IMR-90 (cell line): ENCODE measurements around the gene BTG4. TPM values are rescaled to one million over a fixed set of nuclear protein-coding genes. Genes with fewer than 3 reads are reported as not detected.

Experiments used
- ATAC-seq: fragments of 200-7000 bp; cut with Tn5 transposase; 2 replicates; pipeline ENCODE4 v1.9.1; 2020; ENCODE audit warnings: low read depth, mild to moderate bottlenecking, moderate library complexity
- BruUV-seq: library from RNA; stranded (reverse); fragments of 400-500 nt; replicated peaks from 2 replicates; lab custom pipeline; 2021; lab: Mats Ljungman, UMichigan
- CTCF ChIA-PET: fragments of 300-600 bp; formaldehyde crosslinking; extraction: SDS; loops from one replicate; lab custom pipeline; 2021; ENCODE audit warnings: antibody characterized with exemption; lab: Yijun Ruan, JAX
- POLR2A ChIA-PET: fragments of 300-600 bp; sonication (Branson Sonifier 250); formaldehyde crosslinking; loops from one replicate; lab custom pipeline; 2022; ENCODE audit warnings: antibody characterized with exemption; ENCODE audit not compliant: unreplicated experiment; lab: Charles Lee
- DNase-seq: peaks from one replicate; pipeline ENCODE4 v3.0.0; 2013
- H2AFZ ChIP-seq: replicated peaks from 2 replicates; pipeline ENCODE3; 2013; ENCODE audit warnings: low read length, mild to moderate bottlenecking; ENCODE audit not compliant: poor library complexity
- H2AK5ac ChIP-seq: 2 replicates; pipeline ENCODE4 v1.6.1; 2013; ENCODE audit warnings: low read depth, low read length, inconsistent platforms
- H2AK9ac ChIP-seq: replicated peaks from 2 replicates; pipeline ENCODE3; 2013; ENCODE audit warnings: mild to moderate bottlenecking, low read depth, low read length, moderate library complexity; ENCODE audit not compliant: poor library complexity
- H2BK120ac ChIP-seq: 2 replicates; pipeline ENCODE4 v1.6.1; 2013; ENCODE audit warnings: low read depth, low read length, inconsistent platforms
- H2BK15ac ChIP-seq: 3 replicates; pipeline ENCODE4 v1.6.1; 2013; ENCODE audit warnings: low read depth, low read length, inconsistent platforms
- H2BK20ac ChIP-seq: 2 replicates; pipeline ENCODE4 v1.6.1; 2013; ENCODE audit warnings: low read depth, mild to moderate bottlenecking, inconsistent platforms, low read length, moderate library complexity
- H2BK5ac ChIP-seq: 2 replicates; pipeline ENCODE4 v1.6.1; 2013; ENCODE audit warnings: mild to moderate bottlenecking, low read depth, low read length, inconsistent platforms; ENCODE audit not compliant: poor library complexity, severe bottlenecking
- H3K14ac ChIP-seq: replicated peaks from 2 replicates; pipeline ENCODE4 v1.6.1; 2013; ENCODE audit warnings: low read depth, low read length, inconsistent platforms
- H3K18ac ChIP-seq: 2 replicates; pipeline ENCODE4 v1.6.1; 2013; ENCODE audit warnings: low read depth, low read length, control low read depth
- H3K23ac ChIP-seq: 2 replicates; pipeline ENCODE4 v1.6.1; 2013; ENCODE audit warnings: low read depth, low read length, inconsistent platforms
- H3K27ac ChIP-seq: 2 replicates; pipeline ENCODE4 v1.5.1; 2013; ENCODE audit warnings: mild to moderate bottlenecking, control low read depth, low read length; ENCODE audit not compliant: insufficient read depth
- H3K27me3 ChIP-seq: 2 replicates; pipeline ENCODE4 v1.6.1; 2013; ENCODE audit warnings: low read length; ENCODE audit not compliant: control insufficient read depth, insufficient read depth
- H3K36me3 ChIP-seq: 2 replicates; pipeline ENCODE4 v1.6.1; 2013; ENCODE audit warnings: low read length, mixed read lengths; ENCODE audit not compliant: control insufficient read depth, insufficient read depth
- H3K4ac ChIP-seq: 2 replicates; pipeline ENCODE4 v1.6.1; 2013; ENCODE audit warnings: low read depth, low read length, inconsistent platforms
- H3K4me1 ChIP-seq: 2 replicates; pipeline ENCODE4 v1.6.1; 2013; ENCODE audit warnings: low read length, mixed read lengths; ENCODE audit not compliant: control insufficient read depth, insufficient read depth
- H3K4me2 ChIP-seq: 2 replicates; pipeline ENCODE4 v1.6.1; 2013; ENCODE audit warnings: low read depth, mild to moderate bottlenecking, control low read depth, low read length, moderate library complexity
- H3K4me3 ChIP-seq: 2 replicates; pipeline ENCODE4 v1.5.1; 2013; ENCODE audit warnings: low read depth, mild to moderate bottlenecking, control low read depth, low read length, moderate library complexity; ENCODE audit not compliant: insufficient read depth
- H3K56ac ChIP-seq: 2 replicates; pipeline ENCODE4 v1.6.1; 2013; ENCODE audit warnings: low read length, inconsistent platforms; ENCODE audit not compliant: insufficient read depth; ENCODE audit errors: extremely low read depth
- H3K79me1 ChIP-seq, 2 experiments: 2 replicates each; pipeline ENCODE4 v1.6.1; 2013; ENCODE audit warnings: low read length in 2 of 2, inconsistent platforms in 1 of 2, low read depth in 1 of 2
- H3K9ac ChIP-seq: 2 replicates; pipeline ENCODE4 v1.6.1; 2013; ENCODE audit warnings: low read depth, low read length, control low read depth
- H3K9me1 ChIP-seq: 2 replicates; pipeline ENCODE4 v1.6.1; 2013; ENCODE audit warnings: low read length, inconsistent platforms; ENCODE audit not compliant: insufficient read depth
- H3K9me3 ChIP-seq: 2 replicates; pipeline ENCODE4 v1.6.1; 2013; ENCODE audit warnings: low read length; ENCODE audit not compliant: control insufficient read depth, insufficient read depth
- H4K20me1 ChIP-seq: 2 replicates; pipeline ENCODE4 v1.6.1; 2013; ENCODE audit warnings: low read length, inconsistent platforms; ENCODE audit not compliant: insufficient read depth
- H4K5ac ChIP-seq: 2 replicates; pipeline ENCODE4 v1.6.1; 2013; ENCODE audit warnings: mild to moderate bottlenecking, low read depth, low read length, control low read depth
- H4K8ac ChIP-seq, 2 experiments: 2 replicates each; pipeline ENCODE4 v1.6.1; 2013; ENCODE audit warnings: low read depth in 2 of 2, low read length in 2 of 2, control low read depth in 1 of 2, inconsistent platforms in 1 of 2
- H4K91ac ChIP-seq: 2 replicates; pipeline ENCODE4 v1.6.1; 2013; ENCODE audit warnings: low read depth, low read length, inconsistent platforms; ENCODE audit not compliant: insufficient read depth
- MXI1 ChIP-seq: IDR thresholded peaks from 2 replicates; pipeline ENCODE4 v1.6.1; 2012; ENCODE audit warnings: low read depth, mild to moderate bottlenecking, low read length, moderate library complexity, borderline replicate concordance
- USF2 ChIP-seq: fragments of 150-350 bp; IDR thresholded peaks from 2 replicates; pipeline ENCODE4 v1.6.1; 2017; ENCODE audit warnings: mild to moderate bottlenecking, antibody characterized with exemption, low read length, low read depth
- dilution Hi-C: fragments of 300-500 bp; cut with HindIII; formaldehyde crosslinking; loops from one replicate; pipeline ENCODE4 v1.14.3; 2018; ENCODE audit warnings: low sequenced_read_pairs; ENCODE audit not compliant: unreplicated experiment
- in situ Hi-C: fragments of 300-500 bp; cut with MboI; formaldehyde crosslinking; loops from 3 replicates; pipeline ENCODE4 v1.14.3; 2019; ENCODE audit warnings: low sequenced_read_pairs, inconsistent platforms, mixed read lengths
- intact Hi-C: fragments of 100-400 bp; cut with micrococcal nuclease; formaldehyde crosslinking; loops from 2 replicates; pipeline ENCODE4 v1.10.0; 2022
- polyA plus RNA-seq, 3 experiments: library from polyadenylated mRNA; depleted of rRNA; stranded (reverse); fragments of >200 nt; gene quantifications; 2 replicates each; pipeline ENCODE4 v1.2.3, GENCODE V29; 2012; ENCODE audit warnings: low replicate concordance in 1 of 3
- total RNA-seq: library from RNA; depleted of rRNA; stranded (reverse); fragments of >200 nt; gene quantifications from 2 replicates; pipeline ENCODE4 v1.2.3, GENCODE V29; 2012

Gene BTG4
- total and polyA plus RNA-seq, 2 of the 4 experiments (the other 2 are of a cell fraction): not detected

- H3K27ac ChIP-seq: peak overlapping the region; percentile 20; the same call in 1 of the 2 replicates
- H4K91ac ChIP-seq: peak overlapping the region; percentile 26; the same call in 1 of the 2 replicates
- peak overlapping the region; percentile 56 for H3K14ac ChIP-seq
- H3K18ac ChIP-seq: peak overlapping the region; percentile 96; the same call in 1 of the 2 replicates
- in situ Hi-C loops (no loop called here), dilution Hi-C loops (no loop called here), intact Hi-C loops (no loop called here)
- ATAC-seq (no peak), DNase-seq (peak; percentile 79)
- H2AK5ac ChIP-seq: peak overlapping the region; percentile 21
- H3K4ac ChIP-seq: peak overlapping the region; percentile 62; the same call in 1 of the 2 replicates
- H3K9ac ChIP-seq: no peak overlapping the region
- H4K20me1 ChIP-seq: no peaks in the 10 kb centered on the region; the same call in 1 of the 2 replicates
- peak overlapping the region in 1 of 2 experiments; percentile 6; a peak in 3 of 4 replicates for H4K8ac ChIP-seq
- peak overlapping the region; percentile 72 for H2BK15ac ChIP-seq
- peak overlapping the region; percentile 89; the same call in 1 of the 2 replicates for H4K5ac ChIP-seq
- H2BK120ac ChIP-seq: peak overlapping the region; percentile 66
- H3K79me1 ChIP-seq: peaks cover 16 to 46% of the 10 kb centered on the region in 2 experiments
- H2AFZ ChIP-seq: no peak overlapping the region
- no peak overlapping the region for H3K4me3 ChIP-seq
- peaks cover 35% of the 10 kb centered on the region for H3K4me1 ChIP-seq
- peak overlapping the region; percentile 98 for H2BK5ac ChIP-seq
- H2AK9ac ChIP-seq: no peak overlapping the region
- H3K4me2 ChIP-seq: peak overlapping the region; percentile 73; the same call in 1 of the 2 replicates
- H2BK20ac ChIP-seq: peak overlapping the region; percentile 22; the same call in 1 of the 2 replicates
- H3K23ac ChIP-seq: peak overlapping the region; percentile 46; the same call in 1 of the 2 replicates
- ChIA-PET POLR2A (no interaction called here), CTCF (no interaction called here)
- no peak overlapping the region for H3K56ac ChIP-seq
- peaks cover 2% of the 10 kb centered on the region; the same call in 1 of the 2 replicates for H3K9me3 ChIP-seq
- peaks cover 21% of the 10 kb centered on the region for H3K9me1 ChIP-seq
- no TSS peak for BruUV-seq
- peaks cover 38% of the 10 kb centered on the region for H3K36me3 ChIP-seq
- 0 out of 2 replicates have a peak, but pooled peaks have one; percentile 2 for TF ChIP-seq USF2
- TF ChIP-seq MXI1: no peak
- no peaks in the 10 kb centered on the region for H3K27me3 ChIP-seq
Measured at GRCh38 chr11:111555255-111555654, 43.1 kb upstream of the BTG4 start.
